Ramos (cell line): ENCODE data around the gene ART3.
"Not testable (repeated sequence)": the region's sequence is repeated elsewhere in the genome, so short reads cannot be mapped to it uniquely, and the experiment has no call there.

Experiments used
- in situ Hi-C: fragments of 300-500 bp; cut with MboI; formaldehyde crosslinking; loops from one replicate; pipeline ENCODE4 v1.14.3; 2022; ENCODE audit warnings: low sequenced_read_pairs; ENCODE audit not compliant: unreplicated experiment

The ART3 gene, protein sequence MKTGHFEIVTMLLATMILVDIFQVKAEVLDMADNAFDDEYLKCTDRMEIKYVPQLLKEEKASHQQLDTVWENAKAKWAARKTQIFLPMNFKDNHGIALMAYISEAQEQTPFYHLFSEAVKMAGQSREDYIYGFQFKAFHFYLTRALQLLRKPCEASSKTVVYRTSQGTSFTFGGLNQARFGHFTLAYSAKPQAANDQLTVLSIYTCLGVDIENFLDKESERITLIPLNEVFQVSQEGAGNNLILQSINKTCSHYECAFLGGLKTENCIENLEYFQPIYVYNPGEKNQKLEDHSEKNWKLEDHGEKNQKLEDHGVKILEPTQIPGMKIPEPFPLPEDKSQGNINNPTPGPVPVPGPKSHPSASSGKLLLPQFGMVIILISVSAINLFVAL

DNA sequence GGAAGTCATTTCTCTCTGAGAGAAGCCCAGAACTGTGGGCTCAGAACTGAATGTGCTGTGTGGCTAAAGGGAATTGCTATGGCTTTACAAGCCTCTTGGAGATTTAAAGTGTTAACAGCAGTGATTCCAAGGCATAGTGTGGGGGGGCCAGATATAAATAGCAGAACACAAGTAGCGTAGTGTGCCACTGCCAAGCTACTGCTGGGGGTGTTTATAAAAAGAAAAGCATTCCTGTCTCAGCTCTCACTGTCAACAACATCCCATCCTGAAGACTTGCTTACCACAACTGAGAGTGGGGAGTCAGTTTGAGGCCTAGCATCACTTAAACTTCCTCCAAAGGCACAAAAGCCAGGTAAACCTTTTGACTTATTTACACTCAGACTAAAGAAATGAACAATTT is at the start of gene ART3:
Gene ART3 (plus strand): TSS at position 242 of the 400 bp plus-strand sequence. CDS start 1,181 bp downstream, outside the sequence.
- in situ Hi-C loops, result loop anchor here (25.0 kb wide), 1 partner anchor 487 kb away; no protein-coding TSS in a partner anchor

- in situ Hi-C loops, result no loop called here
Measured at GRCh38 chr4:76028350-76028765, 46.2 kb upstream of the ART3 start.

GRCh38 chr4:76029300-76029699 is 45.2 kb upstream of the ART3 start:
- in situ Hi-C loops, result no loop called here

DNA sequence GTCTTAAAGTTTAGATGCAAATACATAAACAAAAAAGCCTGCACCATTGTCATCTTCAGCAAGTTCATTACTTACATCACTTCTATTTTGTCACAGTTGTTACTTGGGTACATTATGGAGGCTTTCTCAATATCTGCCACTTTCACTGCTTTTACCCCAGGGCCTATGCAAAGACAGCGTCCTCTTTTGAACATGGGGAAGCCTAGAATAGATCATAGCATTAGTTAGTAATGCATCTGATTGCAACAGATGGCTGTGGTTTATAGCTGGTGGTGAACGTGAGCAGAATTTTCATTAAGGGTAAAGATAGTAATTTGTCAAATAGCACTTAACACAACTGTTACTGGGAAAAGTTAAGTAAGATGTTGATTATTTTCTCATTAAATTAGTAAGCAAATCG is 39.4 kb upstream of the ART3 start:
- in situ Hi-C loops, result no loop called here

DNA sequence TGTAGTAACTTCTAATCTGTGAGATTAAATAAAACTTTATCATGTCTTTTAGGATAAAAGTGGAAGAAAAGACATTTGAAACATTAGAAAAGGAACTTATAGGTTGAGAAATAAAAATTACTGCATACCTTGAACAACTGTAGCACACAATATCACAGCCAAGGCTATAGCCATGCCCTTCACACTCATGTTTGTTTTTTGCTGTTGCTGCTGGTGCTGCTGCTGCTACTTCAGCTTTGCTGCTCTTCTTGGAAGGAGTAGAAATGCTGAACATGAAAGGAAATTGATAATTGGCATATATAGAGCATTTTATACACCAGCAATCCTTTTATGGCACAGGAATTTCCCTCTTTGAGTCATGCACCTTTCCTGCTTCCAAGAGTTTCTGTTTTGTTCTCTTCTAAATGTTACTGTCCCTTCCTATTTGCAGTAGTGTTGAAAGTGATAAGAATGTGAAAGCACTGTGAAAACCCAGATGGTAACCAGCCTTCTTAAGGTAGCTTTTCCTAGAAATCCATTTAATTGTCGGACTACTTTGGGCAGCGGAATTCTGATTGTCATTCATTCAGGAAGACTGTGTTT is 38.6 kb upstream of the ART3 start, which contains the start of gene CXCL11:
Gene CXCL11 (minus strand): TSS at position 272 of the 582 bp plus-strand sequence. CDS start 83 bp downstream, at position 189.
- in situ Hi-C loops, result no loop called here

GRCh38 chr4:76036855-76037254 is 37.7 kb upstream of the ART3 start:
- in situ Hi-C loops, result no loop called here

- in situ Hi-C loops, result not testable (repeated sequence)
Measured at GRCh38 chr4:76042241-76042998, 32.1 kb upstream of the ART3 start.

DNA sequence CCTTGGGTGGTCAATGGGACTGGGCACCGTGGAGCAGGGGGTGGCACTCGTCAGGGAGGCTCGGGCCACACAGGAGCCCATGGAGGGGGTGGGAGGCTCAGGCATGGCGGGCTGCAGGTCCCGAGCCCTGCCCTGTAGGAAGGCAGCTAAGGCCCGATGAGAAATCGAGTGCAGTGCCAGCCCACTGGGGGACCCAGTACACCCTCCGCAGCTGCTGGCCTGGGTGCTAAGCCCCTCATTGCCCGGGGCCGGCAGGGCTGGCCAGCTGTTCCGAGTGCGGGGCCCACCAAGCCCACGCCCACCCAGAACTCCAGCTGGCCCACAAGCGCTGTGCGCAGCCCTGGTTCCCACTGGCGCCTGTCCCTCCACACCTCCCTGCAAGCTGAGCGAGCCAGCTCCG is 31.2 kb upstream of the ART3 start:
- in situ Hi-C loops, result not testable (repeated sequence)

DNA sequence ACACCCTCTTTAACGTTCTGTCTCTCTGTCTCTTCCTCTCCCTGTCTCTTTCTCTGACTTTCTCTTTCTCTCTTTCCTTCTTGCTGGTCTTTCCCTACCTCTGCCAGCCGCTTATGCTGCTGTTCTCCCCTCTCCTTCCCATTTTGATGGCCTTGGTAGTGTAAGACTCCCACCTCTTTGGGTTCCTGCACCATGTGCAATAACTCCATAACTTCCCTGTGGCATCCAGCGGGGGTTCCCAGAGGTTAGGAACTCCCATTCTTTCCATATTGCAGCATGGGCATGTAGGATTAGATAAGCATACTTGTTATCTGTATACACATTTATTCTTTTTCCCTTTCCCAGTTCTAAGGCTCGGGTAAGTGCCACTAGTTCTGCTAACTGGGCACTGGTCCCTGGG is 29.8 kb upstream of the ART3 start:
- in situ Hi-C loops, result not testable (repeated sequence)

DNA sequence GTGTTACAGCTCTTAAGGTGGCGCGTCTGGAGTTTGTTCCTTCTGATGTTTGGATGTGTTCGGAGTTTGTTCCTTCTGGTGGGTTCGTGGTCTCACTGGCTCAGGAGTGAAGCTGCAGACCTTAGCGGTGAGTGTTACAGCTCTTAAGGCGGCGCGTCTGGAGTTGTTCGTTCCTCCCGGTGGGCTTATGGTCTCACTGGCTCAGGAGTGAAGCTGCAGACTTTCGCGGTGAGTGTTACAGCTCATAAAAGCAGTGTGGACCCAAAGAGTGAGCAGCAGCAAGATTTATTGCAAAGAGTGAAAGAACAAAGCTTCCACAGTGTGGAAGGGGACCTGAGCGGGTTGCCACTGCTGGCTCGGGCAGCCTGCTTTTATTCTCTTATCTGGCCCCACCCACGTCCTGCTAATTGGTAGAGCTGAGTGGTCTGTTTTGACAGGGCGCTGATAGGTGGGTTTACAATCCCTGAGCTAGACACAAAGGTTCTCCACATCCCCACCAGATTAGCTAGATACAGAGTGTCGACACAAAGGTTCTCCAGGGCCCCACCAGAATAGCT is 24.6 kb upstream of the ART3 start:
- in situ Hi-C loops, result loop anchor here (25.0 kb wide), 1 partner anchor 463 kb away; no protein-coding TSS in a partner anchor

DNA sequence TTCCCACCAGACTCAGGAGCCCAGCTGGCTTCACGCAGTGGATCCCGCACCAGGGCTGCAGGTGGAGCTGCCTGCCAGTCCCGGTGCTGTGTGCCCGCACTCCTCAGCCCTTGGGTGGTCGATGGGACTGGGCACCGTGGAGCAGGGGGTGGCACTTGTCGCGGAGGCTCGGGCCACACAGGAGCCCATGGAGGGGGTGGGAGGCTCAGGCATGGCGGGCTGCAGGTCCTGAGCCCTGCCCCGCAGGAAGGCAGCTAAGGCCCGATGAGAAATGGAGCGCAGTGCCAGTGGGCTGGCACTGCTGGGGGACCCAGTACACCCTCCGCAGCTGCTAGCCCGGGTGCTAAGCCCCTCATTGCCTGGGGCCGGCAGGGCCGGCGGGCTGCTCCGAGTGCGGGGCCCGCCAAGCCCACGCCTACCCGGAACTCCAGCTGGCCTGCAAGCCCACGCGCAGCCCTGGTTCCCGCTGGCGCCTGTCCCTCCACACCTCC is 23.9 kb upstream of the ART3 start:
- in situ Hi-C loops, result loop anchor here (25.0 kb wide), 1 partner anchor 463 kb away; no protein-coding TSS in a partner anchor

DNA sequence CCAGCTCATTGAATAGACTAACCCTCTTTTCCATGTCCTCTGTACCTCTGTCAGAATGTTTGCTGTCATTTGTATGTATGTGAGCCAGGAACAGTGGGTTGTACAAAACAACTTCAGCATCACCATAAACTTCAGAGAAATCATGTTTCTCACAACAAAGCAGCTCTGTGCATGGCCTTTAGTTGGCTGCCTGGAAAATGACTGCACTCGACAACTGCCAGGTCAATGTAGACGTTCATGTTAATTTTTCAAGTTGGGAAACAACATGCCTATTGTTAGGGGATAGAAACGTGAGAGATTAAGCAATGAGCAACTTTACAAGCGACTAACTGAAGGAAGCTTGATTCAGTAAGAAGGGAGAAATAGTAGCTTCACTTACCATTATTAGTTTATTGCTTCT is 20.8 kb upstream of the ART3 start:
- in situ Hi-C loops, result loop anchor here (25.0 kb wide), 1 partner anchor 466 kb away; no protein-coding TSS in a partner anchor

DNA sequence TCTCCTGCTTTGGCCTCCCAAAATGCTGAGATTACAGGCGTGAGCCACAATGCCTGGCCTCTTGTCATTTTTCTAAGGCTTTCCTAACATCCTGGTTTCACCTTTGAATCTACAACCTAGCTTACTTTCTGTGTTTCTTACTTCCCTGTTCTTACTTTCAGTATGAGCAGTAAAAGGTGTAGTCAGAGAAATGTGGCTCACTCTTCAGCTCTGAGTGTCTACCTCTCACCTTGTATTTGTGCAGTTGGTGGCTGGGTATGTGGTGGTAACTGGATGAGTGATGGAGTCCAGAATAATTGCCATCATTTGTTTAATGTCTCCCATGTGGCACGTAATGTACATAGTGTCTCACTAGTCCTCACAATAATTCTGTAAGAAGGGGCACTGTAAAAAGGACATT is 19.5 kb upstream of the ART3 start:
- in situ Hi-C loops, result loop anchor here (25.0 kb wide), 1 partner anchor 468 kb away; no protein-coding TSS in a partner anchor

DNA sequence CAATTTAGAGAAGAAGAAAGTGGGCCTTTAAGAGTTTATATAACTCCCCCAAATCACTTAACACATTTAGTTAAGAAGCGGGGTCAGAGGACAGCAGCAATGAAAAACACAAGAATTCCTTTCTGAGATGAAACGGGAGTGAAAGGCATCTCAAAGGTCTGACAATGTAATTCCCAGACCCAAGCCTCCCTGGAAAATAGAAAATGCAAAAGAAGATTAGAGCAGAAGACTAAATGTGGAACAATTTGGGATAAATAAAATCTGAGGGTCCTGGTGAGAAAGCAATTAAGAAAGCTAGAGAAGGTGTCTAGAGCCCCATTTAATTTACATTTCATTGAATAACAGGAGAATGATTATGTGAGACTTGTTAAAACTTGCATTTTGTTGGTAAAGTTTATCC is 19.1 kb upstream of the ART3 start:
- in situ Hi-C loops, result loop anchor here (25.0 kb wide), 1 partner anchor 468 kb away; no protein-coding TSS in a partner anchor

GRCh38 chr4:76058302-76058701 is 16.2 kb upstream of the ART3 start:
- in situ Hi-C loops, result loop anchor here (25.0 kb wide), 1 partner anchor 471 kb away; no protein-coding TSS in a partner anchor

GRCh38 chr4:76058888-76059426 is 15.6 kb upstream of the ART3 start:
- in situ Hi-C loops, result loop anchor here (25.0 kb wide), 1 partner anchor 472 kb away; no protein-coding TSS in a partner anchor

- in situ Hi-C loops, result loop anchor here (10.0 to 25.0 kb wide), 3 partner anchors 55 to 472 kb away; partner anchors contain the start of genes CXCL9 and PPEF2
Measured at GRCh38 chr4:76059750-76060149, 14.8 kb upstream of the ART3 start.

DNA sequence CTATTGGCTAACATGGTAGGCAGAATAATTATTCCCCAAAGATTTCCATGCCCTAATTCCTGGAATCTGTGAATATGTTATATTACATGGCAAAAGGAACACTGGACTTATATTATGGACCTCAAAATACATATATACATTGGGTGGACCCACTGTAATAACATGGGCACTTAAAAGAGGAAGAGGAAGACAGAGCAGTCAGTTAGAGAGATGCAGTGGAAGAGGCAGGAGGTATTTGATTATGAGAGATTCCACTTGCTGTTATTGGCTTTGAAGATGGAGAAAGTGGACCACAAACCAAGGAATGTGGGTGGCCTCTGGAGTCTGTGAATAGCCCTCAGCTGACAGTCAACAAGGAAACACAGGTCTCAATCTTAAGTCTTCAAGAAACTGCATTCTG is 14.0 kb upstream of the ART3 start:
- in situ Hi-C loops, result loop anchor here (10.0 to 25.0 kb wide), 3 partner anchors 56 to 473 kb away; partner anchors contain the start of genes CXCL9 and PPEF2

DNA sequence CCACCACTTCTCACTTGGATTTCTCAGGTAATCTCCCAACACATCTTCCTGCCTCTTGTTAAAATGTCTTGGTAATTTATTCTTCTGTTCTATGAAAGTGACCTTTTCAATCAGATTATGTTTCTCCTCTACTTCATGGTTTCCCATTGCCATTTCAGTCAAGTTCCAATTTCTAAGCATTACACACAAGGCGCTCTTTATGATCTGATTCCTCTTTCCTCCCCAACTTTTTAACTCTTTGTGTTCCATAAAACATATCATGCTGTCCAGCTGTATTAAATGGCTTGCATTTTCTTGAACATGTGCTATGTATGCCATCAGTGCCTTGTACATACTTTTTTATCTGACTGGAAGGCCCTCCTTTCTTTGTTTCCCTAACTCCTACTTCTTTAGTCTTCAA is 13.1 kb upstream of the ART3 start:
- in situ Hi-C loops, result loop anchor here (10.0 to 25.0 kb wide), 3 partner anchors 57 to 474 kb away; partner anchors contain the start of genes CXCL9 and PPEF2
